Tibial nerve (tissue), 4 donors: ENCODE data around the gene TRNP1.

Experiments
- EP300 ChIP-seq, 2 donors: sonication (generic); formaldehyde crosslinking; IDR thresholded peaks; one replicate each; pipeline ENCODE4 v1.6.1; 2017; ENCODE audit warnings: antibody characterized with exemption in 2 of 2, mild to moderate bottlenecking in 1 of 2
- POLR2A ChIP-seq, 2 donors: fragments of 450-650 bp; IDR thresholded peaks; one replicate each; pipeline ENCODE4 v1.6.1; 2017; ENCODE audit warnings: antibody characterized with exemption in 2 of 2, mild to moderate bottlenecking in 2 of 2, moderate library complexity in 2 of 2
- TF ChIP-seq, protein P1 (sequence below), 5 experiments: fragments of 200-600 bp in 3 of 5; fragments of 450-650 bp in 2 of 5; sonication (generic) in 3 of 5; IDR thresholded peaks; one replicate each; pipeline ENCODE4 v1.5.1; 2016 to 2019; ENCODE audit warnings: antibody characterized with exemption in 5 of 5, mild to moderate bottlenecking in 3 of 5, moderate library complexity in 2 of 5

DNA sequence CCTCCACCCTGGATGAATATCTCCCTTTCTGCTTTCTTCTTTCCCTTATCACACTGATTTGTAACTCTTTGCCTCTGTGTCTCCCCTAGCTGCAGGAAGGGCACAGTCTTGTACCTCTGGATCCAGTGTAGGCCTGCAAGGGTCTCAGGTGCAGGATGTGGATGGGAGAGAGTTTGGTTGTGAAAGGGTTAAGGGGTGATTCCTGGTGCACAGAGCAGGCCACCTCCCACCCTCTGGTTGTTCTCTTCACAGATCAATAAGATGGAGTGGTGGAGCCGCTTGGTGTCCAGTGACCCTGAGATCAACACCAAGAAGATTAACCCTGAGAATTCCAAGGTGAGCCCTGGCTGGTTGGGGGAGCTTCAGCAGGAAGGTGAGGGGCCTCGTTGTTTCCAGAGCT, 48.4 kb upstream of the TRNP1 start:
- TF ChIP-seq, protein P1, sequence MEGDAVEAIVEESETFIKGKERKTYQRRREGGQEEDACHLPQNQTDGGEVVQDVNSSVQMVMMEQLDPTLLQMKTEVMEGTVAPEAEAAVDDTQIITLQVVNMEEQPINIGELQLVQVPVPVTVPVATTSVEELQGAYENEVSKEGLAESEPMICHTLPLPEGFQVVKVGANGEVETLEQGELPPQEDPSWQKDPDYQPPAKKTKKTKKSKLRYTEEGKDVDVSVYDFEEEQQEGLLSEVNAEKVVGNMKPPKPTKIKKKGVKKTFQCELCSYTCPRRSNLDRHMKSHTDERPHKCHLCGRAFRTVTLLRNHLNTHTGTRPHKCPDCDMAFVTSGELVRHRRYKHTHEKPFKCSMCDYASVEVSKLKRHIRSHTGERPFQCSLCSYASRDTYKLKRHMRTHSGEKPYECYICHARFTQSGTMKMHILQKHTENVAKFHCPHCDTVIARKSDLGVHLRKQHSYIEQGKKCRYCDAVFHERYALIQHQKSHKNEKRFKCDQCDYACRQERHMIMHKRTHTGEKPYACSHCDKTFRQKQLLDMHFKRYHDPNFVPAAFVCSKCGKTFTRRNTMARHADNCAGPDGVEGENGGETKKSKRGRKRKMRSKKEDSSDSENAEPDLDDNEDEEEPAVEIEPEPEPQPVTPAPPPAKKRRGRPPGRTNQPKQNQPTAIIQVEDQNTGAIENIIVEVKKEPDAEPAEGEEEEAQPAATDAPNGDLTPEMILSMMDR (IDR thresholded peaks at IDR 0.05) = no peak
- TF ChIP-seq EP300 (IDR thresholded peaks at IDR 0.05) = no peak
- no peak for TF ChIP-seq POLR2A (IDR thresholded peaks at IDR 0.05)
